ENCODE data around the gene MAPK4.

MAPK4 gene

DNA sequence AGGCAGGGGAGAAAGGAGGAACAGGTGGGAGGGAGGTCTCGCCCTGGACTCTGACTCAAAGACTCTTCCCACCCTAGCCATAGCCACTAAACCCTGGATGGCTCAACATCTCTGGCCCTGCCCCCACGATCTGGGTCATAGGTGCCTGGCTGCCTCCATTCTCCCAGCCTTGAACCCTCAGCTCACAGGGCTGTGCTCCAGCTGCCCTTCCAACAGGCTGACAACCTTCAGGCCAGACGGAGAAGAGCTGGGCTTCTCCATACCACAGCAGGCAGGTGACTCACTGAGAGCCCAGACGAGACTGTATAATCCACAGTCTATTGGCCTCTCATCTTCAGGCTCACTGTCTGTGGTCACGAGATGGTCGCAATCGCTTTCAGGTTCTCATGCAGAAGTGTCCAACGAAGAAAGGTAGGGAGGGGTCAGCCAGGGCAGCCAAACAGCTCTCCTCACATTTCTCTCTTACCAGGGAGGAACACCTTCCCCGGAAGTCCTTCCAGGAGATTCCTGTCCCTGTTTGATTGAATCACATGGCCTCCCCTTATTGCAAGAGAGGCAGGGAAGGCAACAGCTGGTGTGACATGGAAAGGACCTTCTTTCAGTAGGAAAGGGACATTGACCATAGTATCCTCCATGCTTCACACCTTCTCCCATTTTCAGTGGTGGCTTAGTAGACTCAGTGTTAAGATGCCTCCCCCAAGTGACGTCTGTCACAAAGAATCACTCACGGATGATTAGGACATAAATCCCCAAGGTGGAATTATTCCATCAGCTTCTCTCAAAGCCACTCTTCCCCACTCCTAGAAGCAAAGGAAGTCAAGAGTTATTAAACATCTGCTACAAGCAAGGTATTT, 159.8 kb downstream of the MAPK4 start:
- no peak for DNase-seq (ENCODE audit: low read depth)

GRCh38 chr18:50720325-50720674, 160.4 kb downstream of the MAPK4 start:
- no peak for DNase-seq (ENCODE audit: low read depth)

DNA sequence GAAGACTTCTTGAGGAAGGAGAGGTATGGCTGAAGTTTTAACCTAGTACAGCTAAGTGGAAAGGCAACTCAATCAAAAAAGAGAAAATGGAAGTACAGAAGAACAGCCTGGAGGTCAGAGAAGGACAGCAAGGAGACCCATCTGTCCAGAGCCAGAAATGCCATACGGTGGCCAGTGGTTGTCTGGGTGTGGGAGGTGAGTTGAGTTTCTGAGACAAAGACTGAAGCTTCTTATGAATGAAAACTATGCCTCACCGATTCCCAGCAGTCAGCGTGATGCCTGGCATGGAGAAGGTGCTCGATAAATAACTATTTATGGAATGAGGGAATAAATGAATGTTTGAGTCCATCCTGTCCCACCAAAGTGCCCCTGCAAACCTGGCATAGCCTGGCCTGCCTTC, 161.1 kb downstream of the MAPK4 start:
- no peak for DNase-seq (ENCODE audit: low read depth)

DNA sequence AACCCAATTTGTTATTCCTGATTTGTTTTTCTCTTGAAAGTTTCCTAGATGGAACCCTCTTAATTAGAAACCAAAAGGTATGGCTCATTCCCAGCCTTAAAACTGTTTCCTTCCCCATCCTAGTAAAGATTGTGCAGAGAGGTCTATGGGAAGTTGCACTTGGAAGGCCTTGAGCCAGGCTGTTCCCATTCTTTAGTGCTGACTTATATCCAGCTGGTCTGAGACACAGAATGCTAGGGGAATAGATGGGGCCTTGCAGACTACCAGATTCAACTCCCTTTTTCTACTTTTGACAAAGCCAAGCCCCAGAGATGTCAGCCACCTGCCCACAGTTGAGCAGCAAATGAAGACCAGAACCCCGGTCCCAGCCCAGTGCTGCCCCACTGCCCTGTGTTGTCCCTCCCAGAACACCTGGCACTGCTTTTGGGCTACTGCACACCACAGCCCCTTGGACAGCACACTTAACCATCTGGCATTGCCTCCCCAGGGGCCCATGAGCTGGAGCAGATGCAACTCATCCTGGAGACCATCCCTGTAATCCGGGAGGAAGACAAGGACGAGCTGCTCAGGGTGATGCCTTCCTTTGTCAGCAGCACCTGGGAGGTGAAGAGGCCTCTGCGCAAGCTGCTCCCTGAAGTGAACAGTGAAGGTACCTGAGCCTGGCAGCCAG, 161.7 kb downstream of the MAPK4 start:
- DNase-seq (ENCODE audit: low read depth), result no peak

DNA sequence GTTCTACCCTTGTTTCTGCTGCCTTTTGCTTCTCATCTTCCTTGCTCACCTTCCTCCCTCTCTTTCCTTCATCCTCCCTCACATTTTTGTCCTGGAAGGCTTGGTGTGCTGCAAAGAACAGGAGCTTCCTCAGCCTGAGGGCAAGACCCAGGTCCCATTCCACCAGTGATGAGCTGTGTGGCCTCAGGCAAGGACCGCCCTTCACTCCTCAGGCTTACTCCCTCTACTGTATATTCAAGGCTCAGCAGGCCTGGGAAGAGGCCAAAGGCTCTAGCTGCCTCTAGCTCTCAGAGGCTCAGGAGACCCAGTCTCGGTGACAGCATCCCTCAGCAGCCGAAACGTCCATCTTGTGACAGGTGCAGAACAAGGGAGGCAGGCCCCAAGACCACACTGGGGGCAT, 162.4 kb downstream of the MAPK4 start:
- no peak for DNase-seq (ENCODE audit: low read depth)

- DNase-seq (ENCODE audit: low read depth), result no peak
These were observed 164.9 kb downstream of the MAPK4 start for GRCh38 chr18:50724751-50725151.

GRCh38 chr18:50726960-50727589, 167.2 kb downstream of the MAPK4 start:
- DNase-seq (ENCODE audit: low read depth), result no peak

GRCh38 chr18:50727721-50728471, 168.0 kb downstream of the MAPK4 start:
- DNase-seq (ENCODE audit: low read depth), result no peak

- DNase-seq (ENCODE audit: low read depth), result no peak
These were observed 169.5 kb downstream of the MAPK4 start for GRCh38 chr18:50729376-50729775.

DNA sequence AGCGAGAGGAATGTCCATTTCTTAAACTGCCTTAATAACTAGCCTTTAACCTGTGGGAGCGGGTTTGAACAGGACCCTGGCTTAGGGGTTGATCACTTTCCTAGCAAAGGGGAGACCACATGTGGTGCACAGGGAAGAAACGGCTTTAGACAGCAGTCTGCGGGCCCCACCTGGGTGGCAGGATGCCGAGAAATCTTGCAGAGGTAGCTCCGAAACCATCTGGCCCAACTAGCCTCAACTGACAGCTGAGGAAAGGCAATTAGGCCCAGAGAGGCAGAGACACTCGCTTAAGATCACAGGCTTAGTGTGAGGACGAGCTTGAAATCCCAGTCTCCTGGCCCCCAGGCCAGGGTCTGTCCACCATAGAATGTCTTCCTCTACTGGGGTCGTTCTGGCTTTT, 170.1 kb downstream of the MAPK4 start:
- DNase-seq (ENCODE audit: low read depth), result no peak

DNA sequence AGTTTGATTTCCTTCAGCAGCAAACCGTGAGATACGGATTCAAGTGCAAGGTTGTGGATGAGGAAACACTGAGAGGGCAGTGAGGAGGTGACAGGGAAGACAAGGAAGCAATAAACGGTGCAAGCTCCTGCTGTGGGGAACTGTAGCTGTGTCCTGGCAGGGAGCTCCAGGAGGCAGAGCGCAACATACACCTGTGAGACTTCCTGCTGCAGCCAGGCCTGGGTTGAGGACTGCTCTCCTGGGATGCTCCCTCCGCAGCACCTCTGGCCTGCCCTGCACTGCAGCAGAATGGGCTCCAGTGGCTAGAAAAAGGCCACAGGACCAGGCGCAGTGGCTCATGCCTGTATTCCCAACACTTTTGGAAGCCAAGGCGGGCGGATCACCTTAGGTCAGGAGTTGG, 174.5 kb downstream of the MAPK4 start:
- no peak for DNase-seq (ENCODE audit: low read depth)

- no peak for DNase-seq (ENCODE audit: low read depth)
These were observed 175.0 kb downstream of the MAPK4 start for GRCh38 chr18:50734886-50735285.

DNA sequence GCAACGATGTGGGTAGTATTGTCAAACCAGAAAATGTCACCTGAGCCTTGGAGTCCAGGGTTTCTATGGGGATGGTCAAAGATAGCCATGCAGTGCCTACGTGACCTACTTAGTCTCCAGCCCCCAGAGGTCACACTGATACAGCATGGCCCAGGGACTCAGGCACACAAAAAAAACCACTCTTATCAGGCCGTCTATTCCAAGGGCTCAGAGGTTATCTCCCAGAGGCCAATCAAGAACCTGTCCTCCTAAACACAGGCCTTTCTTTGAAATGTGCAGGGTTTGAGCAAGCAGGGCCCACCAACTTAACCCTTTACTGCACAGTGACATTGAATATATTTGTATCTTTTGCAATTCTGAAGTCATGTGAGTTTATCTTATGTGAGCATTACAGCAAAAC, 177.2 kb downstream of the MAPK4 start:
- no peak for DNase-seq (ENCODE audit: low read depth)

GRCh38 chr18:50738098-50738757, 178.3 kb downstream of the MAPK4 start:
- DNase-seq (ENCODE audit: low read depth), result no peak

- DNase-seq (ENCODE audit: low read depth), result no peak
These were observed 183.1 kb downstream of the MAPK4 start for GRCh38 chr18:50742952-50743351.

DNA sequence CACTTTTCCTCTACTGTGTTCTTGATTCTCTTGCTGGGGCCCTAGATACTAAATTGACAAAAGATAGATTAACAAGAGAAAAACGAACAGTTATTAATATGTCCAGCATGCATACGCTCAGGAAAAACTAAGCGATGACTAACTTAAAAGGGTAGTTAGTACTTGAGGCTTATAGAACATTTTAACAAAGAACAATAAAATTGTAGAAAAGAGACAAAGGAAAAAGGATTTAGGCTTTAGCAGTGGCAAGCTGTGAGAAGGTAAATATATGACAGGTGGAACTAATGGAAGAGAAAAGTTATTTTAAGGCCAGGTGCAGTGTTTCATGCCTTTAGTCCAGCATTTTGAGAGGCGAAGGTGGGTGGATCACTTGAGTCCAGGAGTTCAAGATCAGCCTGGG, 184.4 kb downstream of the MAPK4 start:
- DNase-seq (ENCODE audit: low read depth), result no peak

- DNase-seq (ENCODE audit: low read depth), result no peak
These were observed 186.1 kb downstream of the MAPK4 start for GRCh38 chr18:50745945-50746344.

- DNase-seq (ENCODE audit: low read depth), result no peak
These were observed 188.0 kb downstream of the MAPK4 start for GRCh38 chr18:50747849-50748242.

DNA sequence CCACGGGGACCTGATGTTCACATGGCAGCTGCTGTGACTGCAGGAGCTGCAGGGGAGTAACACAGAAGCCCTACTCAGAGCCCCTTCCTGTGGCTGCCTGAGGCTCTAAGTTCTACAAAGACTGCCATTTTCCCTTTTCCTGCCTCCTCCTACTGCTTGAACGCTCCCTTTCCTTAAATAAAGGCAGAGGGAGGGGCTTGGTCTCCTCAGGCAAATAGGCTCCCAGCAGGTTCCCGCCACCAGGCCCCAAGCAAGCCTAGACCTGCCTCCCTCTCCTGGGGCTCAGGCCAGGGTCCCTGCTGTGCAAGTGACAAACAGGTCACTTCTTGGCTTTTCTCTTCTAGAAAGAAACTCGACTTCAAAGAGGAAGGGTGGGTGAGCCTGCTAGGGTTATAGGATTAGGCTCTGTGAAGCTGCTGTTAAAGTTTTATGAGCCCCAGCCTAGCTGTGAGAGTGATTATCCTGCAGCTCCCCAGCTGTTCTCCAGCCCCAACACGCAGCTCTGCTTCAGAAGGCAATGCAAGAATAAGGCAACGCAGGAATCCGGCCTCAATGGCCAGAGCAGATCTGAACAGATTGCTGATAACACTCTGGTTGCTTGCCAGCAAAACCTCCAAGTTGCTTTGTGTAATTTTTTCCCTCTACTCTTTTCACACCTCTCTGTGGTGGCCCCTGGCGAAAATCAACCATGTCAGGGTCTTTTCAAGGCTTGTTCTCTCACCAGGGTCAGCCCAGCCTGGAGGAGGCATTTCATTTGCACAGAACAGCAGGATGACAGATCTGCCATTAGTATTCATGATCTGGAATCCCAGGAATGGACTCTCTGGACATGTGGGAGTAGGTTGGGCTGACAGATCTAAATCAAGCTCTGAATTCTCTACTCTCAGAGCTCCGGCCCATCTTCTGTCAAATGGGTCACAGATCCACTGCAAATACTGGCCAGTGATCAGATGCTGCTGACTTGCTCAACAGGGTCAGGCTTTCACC, 188.6 kb downstream of the MAPK4 start:
- DNase-seq (ENCODE audit: low read depth), result no peak

DNA sequence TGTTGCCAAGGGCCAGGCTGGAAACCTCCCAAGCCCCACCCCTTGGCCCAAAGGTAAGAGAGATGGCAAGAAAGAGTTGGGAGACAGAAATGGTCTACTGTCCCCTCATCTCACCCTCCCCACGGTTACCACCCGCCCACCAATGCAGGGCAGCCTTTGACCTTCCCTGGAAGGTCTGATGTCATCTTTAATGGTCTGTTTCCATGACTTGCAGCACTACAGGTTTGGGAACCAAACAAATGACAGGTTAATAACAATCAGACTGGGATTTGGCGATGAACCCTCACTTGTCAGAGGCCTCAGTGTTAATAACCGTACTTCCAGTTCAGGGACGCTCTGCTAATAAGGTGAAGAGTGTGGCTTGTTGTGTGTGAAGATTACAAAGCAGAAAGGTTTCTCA, 189.5 kb downstream of the MAPK4 start:
- DNase-seq (ENCODE audit: low read depth), result no peak

DNA sequence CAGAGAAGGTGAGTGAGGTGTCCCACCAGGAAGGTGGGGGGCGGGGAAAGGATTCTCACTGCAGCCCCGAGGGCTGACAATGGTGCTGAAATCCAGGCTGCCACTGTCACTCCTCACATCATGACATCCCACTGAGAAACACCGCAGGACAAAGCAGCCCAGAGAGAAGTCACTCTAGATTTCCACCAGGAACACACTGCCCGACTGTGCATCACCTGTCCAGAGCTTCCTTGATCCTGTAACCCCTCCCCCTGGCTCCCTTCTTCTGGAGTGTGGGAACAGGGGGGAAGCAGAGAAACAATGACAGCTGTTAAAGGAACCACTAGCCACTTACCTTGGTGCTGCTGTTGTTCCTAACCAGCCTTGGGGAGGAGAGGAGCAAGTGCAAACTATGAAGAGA, 190.1 kb downstream of the MAPK4 start:
- no peak for DNase-seq (ENCODE audit: low read depth)

All from HS-27A (cell line).